Osteoblast (primary cell): ENCODE data around the gene CABP5. TPM values are rescaled to one million over a fixed set of nuclear protein-coding genes. Genes with fewer than 3 reads are reported as not detected.

Source experiments
- DNase-seq: peaks from one replicate; pipeline ENCODE4 v3.0.0; 2011; ENCODE audit warnings: low spot score, mixed read lengths; ENCODE audit not compliant: insufficient read length; ENCODE audit errors: missing footprints
- H2AFZ ChIP-seq: 2 replicates; pipeline ENCODE4 v1.6.0; 2011; ENCODE audit warnings: mild to moderate bottlenecking, low read length
- H3K27ac ChIP-seq: 2 replicates; pipeline ENCODE4 v1.5.1; 2011; ENCODE audit warnings: mild to moderate bottlenecking, low read depth, low read length, moderate library complexity
- H3K27me3 ChIP-seq: 2 replicates; pipeline ENCODE4 v1.6.0; 2012; ENCODE audit warnings: mild to moderate bottlenecking, control low read depth, inconsistent platforms, low read length, moderate library complexity; ENCODE audit not compliant: insufficient read depth
- H3K36me3 ChIP-seq: 2 replicates; pipeline ENCODE4 v1.5.1; 2011; ENCODE audit warnings: mild to moderate bottlenecking, low read length, control low read depth, moderate library complexity; ENCODE audit not compliant: insufficient read depth
- H3K4me1 ChIP-seq: 2 replicates; pipeline ENCODE4 v1.5.1; 2011; ENCODE audit warnings: mild to moderate bottlenecking, low read length, control low read depth, moderate library complexity; ENCODE audit not compliant: insufficient read depth
- H3K4me2 ChIP-seq: 2 replicates; pipeline ENCODE4 v1.6.0; 2011; ENCODE audit warnings: mild to moderate bottlenecking, low read length; ENCODE audit not compliant: insufficient read depth
- H3K4me3 ChIP-seq: fragments of 200-600 bp; sonication (generic); 3 replicates; pipeline ENCODE4 v1.5.1; 2012; ENCODE audit warnings: mild to moderate bottlenecking, low read length, inconsistent platforms; ENCODE audit not compliant: insufficient read depth
- H3K79me2 ChIP-seq: 2 replicates; pipeline ENCODE4 v1.6.0; 2012; ENCODE audit warnings: mild to moderate bottlenecking, low read length, control low read depth, inconsistent platforms; ENCODE audit not compliant: insufficient read depth
- H3K9me3 ChIP-seq: 2 replicates; pipeline ENCODE4 v1.5.1; 2011; ENCODE audit warnings: low read depth, low read length, control low read depth
- H4K20me1 ChIP-seq: 2 replicates; pipeline ENCODE4 v1.6.0; 2012; ENCODE audit warnings: mild to moderate bottlenecking, low read length, control low read depth; ENCODE audit not compliant: insufficient read depth
- total RNA-seq: library from RNA; depleted of rRNA; stranded (reverse); fragments of >200 nt; gene quantifications from 2 replicates; pipeline ENCODE4 v1.2.3, GENCODE V29; 2012
- TF ChIP-seq, protein P1 (sequence below): IDR thresholded peaks from 2 replicates; pipeline ENCODE4 v1.5.1; 2011; ENCODE audit warnings: mild to moderate bottlenecking, low read depth, low read length, moderate library complexity; ENCODE audit errors: extremely low read depth

CABP5 gene
- total RNA-seq, 1 donor: not detected

DNA sequence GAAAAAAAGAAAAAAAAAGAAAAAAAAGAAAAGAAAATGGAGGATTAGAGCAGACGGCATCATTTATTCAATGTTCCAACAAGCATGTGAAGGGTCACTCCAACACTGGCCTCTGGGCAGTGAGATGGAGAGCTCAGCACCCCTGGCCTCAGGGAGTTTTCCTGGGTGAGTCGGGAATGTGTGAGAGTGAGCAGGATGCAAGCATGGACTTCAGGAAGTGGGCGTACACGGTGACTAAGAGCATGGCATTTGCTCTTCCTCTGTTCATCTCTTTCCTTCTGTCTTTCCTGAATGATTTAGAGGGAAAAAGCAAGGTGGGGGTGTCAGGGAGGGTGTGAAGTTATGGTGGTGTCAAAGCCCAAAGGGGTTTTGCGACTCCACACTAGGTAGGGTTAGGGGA, 682 bp upstream of the CABP5 start:
- H3K36me3 ChIP-seq: no peaks in the 10 kb centered on the region
- H3K4me2 ChIP-seq: no peak overlapping the region
- TF ChIP-seq, protein P1, sequence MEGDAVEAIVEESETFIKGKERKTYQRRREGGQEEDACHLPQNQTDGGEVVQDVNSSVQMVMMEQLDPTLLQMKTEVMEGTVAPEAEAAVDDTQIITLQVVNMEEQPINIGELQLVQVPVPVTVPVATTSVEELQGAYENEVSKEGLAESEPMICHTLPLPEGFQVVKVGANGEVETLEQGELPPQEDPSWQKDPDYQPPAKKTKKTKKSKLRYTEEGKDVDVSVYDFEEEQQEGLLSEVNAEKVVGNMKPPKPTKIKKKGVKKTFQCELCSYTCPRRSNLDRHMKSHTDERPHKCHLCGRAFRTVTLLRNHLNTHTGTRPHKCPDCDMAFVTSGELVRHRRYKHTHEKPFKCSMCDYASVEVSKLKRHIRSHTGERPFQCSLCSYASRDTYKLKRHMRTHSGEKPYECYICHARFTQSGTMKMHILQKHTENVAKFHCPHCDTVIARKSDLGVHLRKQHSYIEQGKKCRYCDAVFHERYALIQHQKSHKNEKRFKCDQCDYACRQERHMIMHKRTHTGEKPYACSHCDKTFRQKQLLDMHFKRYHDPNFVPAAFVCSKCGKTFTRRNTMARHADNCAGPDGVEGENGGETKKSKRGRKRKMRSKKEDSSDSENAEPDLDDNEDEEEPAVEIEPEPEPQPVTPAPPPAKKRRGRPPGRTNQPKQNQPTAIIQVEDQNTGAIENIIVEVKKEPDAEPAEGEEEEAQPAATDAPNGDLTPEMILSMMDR: no peak
- no peaks in the 10 kb centered on the region for H3K4me1 ChIP-seq
- H4K20me1 ChIP-seq: no peaks in the 10 kb centered on the region
- H3K27me3 ChIP-seq: peaks cover 4% of the 10 kb centered on the region
- no peaks in the 10 kb centered on the region for H3K79me2 ChIP-seq
- H2AFZ ChIP-seq: no peak overlapping the region
- DNase-seq: no peak
- H3K4me3 ChIP-seq: no peak overlapping the region
- no peaks in the 10 kb centered on the region for H3K9me3 ChIP-seq
- H3K27ac ChIP-seq: no peak overlapping the region

DNA sequence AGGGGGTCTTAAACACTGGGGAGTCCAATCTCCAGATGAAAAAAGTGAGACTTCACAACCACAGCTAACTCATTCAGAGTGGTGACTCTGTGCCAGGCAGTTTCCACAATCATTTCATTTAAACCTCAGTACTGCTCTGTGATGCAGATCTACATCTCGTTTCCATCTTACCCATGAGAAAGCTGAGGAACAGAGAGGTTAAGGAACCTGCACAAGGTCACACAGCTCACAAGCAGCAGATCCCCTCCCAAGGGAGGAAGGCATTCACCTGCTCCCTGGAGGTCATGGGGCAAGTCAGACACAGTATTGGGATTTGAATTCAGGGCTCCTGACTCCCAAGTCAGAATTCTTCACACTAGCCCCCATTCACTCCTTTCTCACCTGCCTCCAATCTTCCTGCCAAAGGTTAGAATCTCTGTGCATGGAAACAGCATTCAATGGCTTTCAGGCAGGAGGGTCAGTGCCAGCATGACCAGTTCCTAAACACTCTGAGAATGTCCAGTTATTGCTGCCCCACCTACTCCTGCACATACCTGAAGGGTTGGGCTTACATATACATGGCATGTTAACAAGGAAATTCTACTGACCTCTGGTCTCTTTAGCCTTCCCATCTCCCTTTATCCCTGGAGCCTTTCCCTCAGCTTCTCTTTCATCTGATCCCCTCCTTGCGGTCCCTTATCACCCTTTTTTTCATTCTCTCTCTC, 1.9 kb downstream of the CABP5 start:
- H3K4me3 ChIP-seq: no peak overlapping the region
- H4K20me1 ChIP-seq: no peaks in the 10 kb centered on the region
- H3K79me2 ChIP-seq: no peaks in the 10 kb centered on the region
- H3K9me3 ChIP-seq: no peaks in the 10 kb centered on the region
- DNase-seq: peak; percentile 44
- H3K27me3 ChIP-seq: peaks cover 4% of the 10 kb centered on the region
- TF ChIP-seq, protein P1: no peak
- H3K4me1 ChIP-seq: no peaks in the 10 kb centered on the region
- H3K4me2 ChIP-seq: no peak overlapping the region
- no peaks in the 10 kb centered on the region for H3K36me3 ChIP-seq
- H3K27ac ChIP-seq: no peak overlapping the region
- H2AFZ ChIP-seq: no peak overlapping the region

DNA sequence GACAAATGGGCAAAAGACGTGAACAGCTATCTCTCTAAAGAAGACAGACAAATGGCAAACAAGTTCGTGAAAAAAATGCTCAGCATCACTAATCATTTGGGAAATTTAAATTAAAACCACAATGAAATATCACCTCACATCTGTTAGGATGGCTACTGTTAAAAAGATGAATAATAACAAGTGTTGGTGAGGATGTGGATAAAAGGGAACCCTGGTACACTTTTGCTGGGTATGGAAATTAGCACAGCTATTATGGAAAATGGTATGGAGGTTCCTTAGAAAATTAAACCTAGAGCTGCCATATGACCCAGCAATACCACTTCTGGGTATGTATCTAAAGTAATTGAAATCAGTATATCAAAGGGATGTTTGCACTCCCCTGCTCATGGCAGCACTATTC, 7.1 kb downstream of the CABP5 start:
- H3K9me3 ChIP-seq: peaks cover 3% of the 10 kb centered on the region
- DNase-seq: no peak

DNA sequence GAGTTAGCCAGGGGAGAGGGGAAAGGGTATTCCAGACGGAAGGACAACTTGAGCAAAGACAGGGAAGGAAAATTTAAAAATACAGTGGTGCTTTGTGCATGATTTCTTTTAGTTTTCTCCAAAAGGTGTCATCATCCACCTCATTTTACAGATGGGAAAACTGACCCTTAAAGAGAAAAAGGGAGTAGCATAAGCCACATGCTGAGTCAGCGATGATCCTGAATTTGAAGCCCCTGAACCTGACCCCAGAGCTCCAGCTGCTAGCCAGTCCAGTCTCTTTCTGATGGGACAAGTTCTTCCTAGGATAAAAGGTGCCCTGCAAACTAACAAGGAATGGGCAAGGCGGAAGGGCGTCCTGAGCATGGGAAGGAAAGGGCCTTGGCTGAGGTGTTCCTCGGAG, 10.3 kb downstream of the CABP5 start:
- TF ChIP-seq, protein P1: no peak
- no peaks in the 10 kb centered on the region for H3K79me2 ChIP-seq

More for the DNA sequence above, 7.1 kb downstream of the CABP5 start:
- no peak overlapping the region for H3K4me3 ChIP-seq
- H4K20me1 ChIP-seq: no peaks in the 10 kb centered on the region
- TF ChIP-seq, protein P1: no peak
- H2AFZ ChIP-seq: no peak overlapping the region
- H3K79me2 ChIP-seq: no peaks in the 10 kb centered on the region
- H3K36me3 ChIP-seq: no peaks in the 10 kb centered on the region
- H3K27ac ChIP-seq: no peak overlapping the region
- no peaks in the 10 kb centered on the region for H3K4me1 ChIP-seq
- H3K27me3 ChIP-seq: peaks cover 4% of the 10 kb centered on the region
- H3K4me2 ChIP-seq: no peak overlapping the region

More for the DNA sequence above, 10.3 kb downstream of the CABP5 start:
- Histone ChIP-seq H3K4me3 (no peak overlapping the region), H3K4me2 (no peak overlapping the region), H4K20me1 (no peaks in the 10 kb centered on the region), H3K27ac (no peak overlapping the region), H3K4me1 (no peaks in the 10 kb centered on the region), H2AFZ (no peak overlapping the region), H3K36me3 (no peaks in the 10 kb centered on the region), H3K9me3 (peaks cover 3% of the 10 kb centered on the region), H3K27me3 (peaks cover 5% of the 10 kb centered on the region)
- DNase-seq: no peak
